Liver (tissue), 9 donors: Measurements from ENCODE around the gene LGALS7B. TPM values are rescaled to one million over a fixed set of nuclear protein-coding genes. Genes with fewer than 3 reads are reported as not detected.

ENCODE experiments used
- DNase-seq: peaks from one replicate; pipeline ENCODE4 v3.0.0-alpha.2; 2017; ENCODE audit warnings: low spot score
- H3K27ac ChIP-seq, 2 donors: one replicate each; pipeline ENCODE4 v1.7.0; 2013; ENCODE audit warnings: inconsistent platforms in 2 of 2, low read length in 2 of 2, control low read depth in 1 of 2, low read depth in 1 of 2, mild to moderate bottlenecking in 1 of 2
- H3K27me3 ChIP-seq, 4 donors: one replicate each; pipeline versions ENCODE4 v1.6.1 to v1.7.0; 2013; ENCODE audit warnings: low read length in 3 of 4, inconsistent platforms in 1 of 4, mild to moderate bottlenecking in 1 of 4, moderate library complexity in 1 of 4; ENCODE audit not compliant: control insufficient read depth in 4 of 4, insufficient read depth in 4 of 4
- H3K36me3 ChIP-seq, 4 donors: one replicate each; pipeline versions ENCODE4 v1.6.1 to v1.7.0; 2013; ENCODE audit warnings: low read length in 3 of 4, mild to moderate bottlenecking in 3 of 4, low read depth in 1 of 4, moderate library complexity in 1 of 4; ENCODE audit not compliant: control insufficient read depth in 4 of 4, insufficient read depth in 3 of 4
- H3K4me1 ChIP-seq, 4 donors: one replicate each; pipeline versions ENCODE4 v1.6.1 to v1.7.0; 2013; ENCODE audit warnings: low read length in 3 of 4, mild to moderate bottlenecking in 3 of 4, moderate library complexity in 1 of 4; ENCODE audit not compliant: control insufficient read depth in 4 of 4, insufficient read depth in 4 of 4
- H3K4me3 ChIP-seq, 3 donors: one replicate each; pipeline versions ENCODE4 v1.6.1 to v1.7.0; 2013; ENCODE audit warnings: low read length in 3 of 3, control low read depth in 1 of 3, low read depth in 1 of 3, mild to moderate bottlenecking in 1 of 3
- H3K9ac ChIP-seq, 2 donors: one replicate each; pipeline ENCODE4 v1.7.0; 2013; ENCODE audit warnings: low read length in 2 of 2, mild to moderate bottlenecking in 2 of 2, moderate library complexity in 2 of 2, control low read depth in 1 of 2, low read depth in 1 of 2
- H3K9me3 ChIP-seq, 4 donors: one replicate each; pipeline versions ENCODE4 v1.6.1 to v1.7.0; 2013; ENCODE audit warnings: low read length in 3 of 4; ENCODE audit not compliant: control insufficient read depth in 4 of 4
- EGR1 ChIP-seq, 2 donors: IDR thresholded peaks; 2 replicates each; pipeline ENCODE4 v1.6.1; 2016 to 2018; ENCODE audit warnings: antibody characterized with exemption in 2 of 2, low read depth in 2 of 2
- FOXA1 ChIP-seq: IDR thresholded peaks from 2 replicates; pipeline ENCODE4 v1.6.1; 2016; ENCODE audit warnings: antibody characterized with exemption
- FOXA2 ChIP-seq: IDR thresholded peaks from 2 replicates; pipeline ENCODE4 v1.6.1; 2016; ENCODE audit warnings: antibody characterized with exemption
- GABPA ChIP-seq, 2 donors: IDR thresholded peaks in 1 of 2; conservative IDR thresholded peaks in 1 of 2; 2 replicates each; pipeline ENCODE4 v1.6.1; 2016; ENCODE audit warnings: antibody characterized with exemption in 2 of 2, mild to moderate bottlenecking in 1 of 2, moderate library complexity in 1 of 2
- HNF4A ChIP-seq, 2 donors: conservative IDR thresholded peaks; 2 replicates each; pipeline ENCODE4 v1.6.1; 2016; ENCODE audit warnings: antibody characterized with exemption in 2 of 2, mild to moderate bottlenecking in 2 of 2
- HNF4G ChIP-seq: IDR thresholded peaks from 2 replicates; pipeline ENCODE4 v1.6.1; 2016; ENCODE audit warnings: antibody characterized with exemption
- JUND ChIP-seq, 2 donors: IDR thresholded peaks; 2 replicates each; pipeline ENCODE4 v1.6.1; 2016; ENCODE audit warnings: antibody characterized with exemption in 2 of 2
- NR2F2 ChIP-seq: IDR thresholded peaks from 2 replicates; pipeline ENCODE4 v1.6.1; 2016; ENCODE audit warnings: antibody characterized with exemption
- RAD21 ChIP-seq, 2 donors: IDR thresholded peaks; 2 replicates each; pipeline ENCODE4 v1.6.1; 2016; ENCODE audit warnings: antibody characterized with exemption in 2 of 2, mild to moderate bottlenecking in 2 of 2
- RXRA ChIP-seq, 2 donors: IDR thresholded peaks; 2 replicates each; pipeline ENCODE4 v1.6.1; 2017 to 2018; ENCODE audit warnings: antibody characterized with exemption in 2 of 2, mild to moderate bottlenecking in 1 of 2
- SP1 ChIP-seq: IDR thresholded peaks from 2 replicates; pipeline ENCODE4 v1.6.1; 2018; ENCODE audit warnings: antibody characterized with exemption, mild to moderate bottlenecking
- TAF1 ChIP-seq: conservative IDR thresholded peaks from 2 replicates; pipeline ENCODE4 v1.6.1; 2016; ENCODE audit warnings: antibody characterized with exemption, mild to moderate bottlenecking
- YY1 ChIP-seq: IDR thresholded peaks from 2 replicates; pipeline ENCODE4 v1.6.1; 2016; ENCODE audit warnings: antibody characterized with exemption, mild to moderate bottlenecking
- ZBTB33 ChIP-seq: IDR thresholded peaks from 2 replicates; pipeline ENCODE4 v1.6.1; 2016; ENCODE audit warnings: antibody characterized with exemption
- WGBS: extraction: QIAGEN DNeasy Blood & Tissue Kit; methylation state at CpG from one replicate; pipeline ENCODE4 v1.1.7; 2013; 5-methylcytosine and 5-hydroxymethylcytosine counted together
- polyA plus RNA-seq, 2 donors: library from polyadenylated mRNA; stranded (reverse) in 1 of 2; unstranded in 1 of 2; fragments of 200-250 nt in 1 of 2; fragments of >200 nt in 1 of 2; fragmentation: Nextera tagmentation in 1 of 2; extraction: Ambion mirVana in 1 of 2; gene quantifications; one replicate each; pipeline versions ENCODE4 v1.2.1 to v1.2.3, GENCODE V29; 2013 to 2015
- total RNA-seq, 2 donors: library from RNA; depleted of rRNA; stranded (reverse); fragments of >200 nt; gene quantifications; one replicate each; pipeline ENCODE4 v1.2.3, GENCODE V29; 2014
- TF ChIP-seq, protein P1 (sequence below): IDR thresholded peaks from 2 replicates; pipeline ENCODE4 v1.6.1; 2016; ENCODE audit warnings: antibody characterized with exemption
- TF ChIP-seq, protein P2 (sequence below): IDR thresholded peaks from 2 replicates; pipeline ENCODE4 v1.6.1; 2016; ENCODE audit warnings: antibody characterized with exemption, mild to moderate bottlenecking
- TF ChIP-seq, protein P3 (sequence below): IDR thresholded peaks from 2 replicates; pipeline ENCODE4 v1.6.1; 2016; ENCODE audit warnings: antibody characterized with exemption
- TF ChIP-seq, protein P4 (sequence below): fragments of 150-350 bp; IDR thresholded peaks from 2 replicates; pipeline ENCODE4 v1.5.1; 2017; ENCODE audit warnings: improper control_type of control experiment, low read depth, low read length; ENCODE audit not compliant: missing input control
- donor health status: healthy.
- donor health status: healthy.
- donor health status: healthy.
- donor health status: healthy.
- donor health status: healthy.

The LGALS7B gene
- total and polyA plus RNA-seq, 4 donors, result 0.36 TPM; not detected in 3

- no peak overlapping the region for H3K4me3 ChIP-seq
- H3K36me3 ChIP-seq, result no peaks in the 10 kb centered on the region
- H3K9me3 ChIP-seq, result no peaks in the 10 kb centered on the region
- no peak overlapping the region for H3K9ac ChIP-seq
- H3K4me1 ChIP-seq, result peaks cover 0 to 3% (median 1%) of the 10 kb centered on the region in 4 donors
- DNase-seq, result no peak
- H3K27me3 ChIP-seq, result no peaks in the 10 kb centered on the region
- no peak for TF ChIP-seq SP1
- TF ChIP-seq, protein P1, sequence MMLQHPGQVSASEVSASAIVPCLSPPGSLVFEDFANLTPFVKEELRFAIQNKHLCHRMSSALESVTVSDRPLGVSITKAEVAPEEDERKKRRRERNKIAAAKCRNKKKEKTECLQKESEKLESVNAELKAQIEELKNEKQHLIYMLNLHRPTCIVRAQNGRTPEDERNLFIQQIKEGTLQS, result no peak
- TF ChIP-seq ZBTB33, result no peak
- TF ChIP-seq TAF1, result no peak
- TF ChIP-seq HNF4A (conservative IDR thresholded peaks at IDR 0.05), result no peak
- no peak for TF ChIP-seq HNF4G
- no peak for TF ChIP-seq FOXA2
- TF ChIP-seq FOXA1, result no peak
- TF ChIP-seq EGR1 (IDR thresholded peaks at IDR 0.05; ENCODE audit: low read depth in 2 of 2), result no peak
- TF ChIP-seq, protein P2, sequence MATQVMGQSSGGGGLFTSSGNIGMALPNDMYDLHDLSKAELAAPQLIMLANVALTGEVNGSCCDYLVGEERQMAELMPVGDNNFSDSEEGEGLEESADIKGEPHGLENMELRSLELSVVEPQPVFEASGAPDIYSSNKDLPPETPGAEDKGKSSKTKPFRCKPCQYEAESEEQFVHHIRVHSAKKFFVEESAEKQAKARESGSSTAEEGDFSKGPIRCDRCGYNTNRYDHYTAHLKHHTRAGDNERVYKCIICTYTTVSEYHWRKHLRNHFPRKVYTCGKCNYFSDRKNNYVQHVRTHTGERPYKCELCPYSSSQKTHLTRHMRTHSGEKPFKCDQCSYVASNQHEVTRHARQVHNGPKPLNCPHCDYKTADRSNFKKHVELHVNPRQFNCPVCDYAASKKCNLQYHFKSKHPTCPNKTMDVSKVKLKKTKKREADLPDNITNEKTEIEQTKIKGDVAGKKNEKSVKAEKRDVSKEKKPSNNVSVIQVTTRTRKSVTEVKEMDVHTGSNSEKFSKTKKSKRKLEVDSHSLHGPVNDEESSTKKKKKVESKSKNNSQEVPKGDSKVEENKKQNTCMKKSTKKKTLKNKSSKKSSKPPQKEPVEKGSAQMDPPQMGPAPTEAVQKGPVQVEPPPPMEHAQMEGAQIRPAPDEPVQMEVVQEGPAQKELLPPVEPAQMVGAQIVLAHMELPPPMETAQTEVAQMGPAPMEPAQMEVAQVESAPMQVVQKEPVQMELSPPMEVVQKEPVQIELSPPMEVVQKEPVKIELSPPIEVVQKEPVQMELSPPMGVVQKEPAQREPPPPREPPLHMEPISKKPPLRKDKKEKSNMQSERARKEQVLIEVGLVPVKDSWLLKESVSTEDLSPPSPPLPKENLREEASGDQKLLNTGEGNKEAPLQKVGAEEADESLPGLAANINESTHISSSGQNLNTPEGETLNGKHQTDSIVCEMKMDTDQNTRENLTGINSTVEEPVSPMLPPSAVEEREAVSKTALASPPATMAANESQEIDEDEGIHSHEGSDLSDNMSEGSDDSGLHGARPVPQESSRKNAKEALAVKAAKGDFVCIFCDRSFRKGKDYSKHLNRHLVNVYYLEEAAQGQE, result no peak
- no peak for TF ChIP-seq GABPA (IDR thresholded peaks at IDR 0.05 in 1 of 2, conservative IDR thresholded peaks at IDR 0.05 in 1 of 2)
- TF ChIP-seq, protein P3, sequence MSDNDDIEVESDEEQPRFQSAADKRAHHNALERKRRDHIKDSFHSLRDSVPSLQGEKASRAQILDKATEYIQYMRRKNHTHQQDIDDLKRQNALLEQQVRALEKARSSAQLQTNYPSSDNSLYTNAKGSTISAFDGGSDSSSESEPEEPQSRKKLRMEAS, result no peak
- TF ChIP-seq RAD21 (IDR thresholded peaks at IDR 0.05), result no peak
- TF ChIP-seq NR2F2, result no peak
- WGBS, result 91% methylated on average over 9 of the region's 9 CpGs
- H3K27ac ChIP-seq, result no peak overlapping the region
These were observed 48.8 kb upstream of the LGALS7B start for GRCh38 chr19:38740257-38740592.

DNA sequence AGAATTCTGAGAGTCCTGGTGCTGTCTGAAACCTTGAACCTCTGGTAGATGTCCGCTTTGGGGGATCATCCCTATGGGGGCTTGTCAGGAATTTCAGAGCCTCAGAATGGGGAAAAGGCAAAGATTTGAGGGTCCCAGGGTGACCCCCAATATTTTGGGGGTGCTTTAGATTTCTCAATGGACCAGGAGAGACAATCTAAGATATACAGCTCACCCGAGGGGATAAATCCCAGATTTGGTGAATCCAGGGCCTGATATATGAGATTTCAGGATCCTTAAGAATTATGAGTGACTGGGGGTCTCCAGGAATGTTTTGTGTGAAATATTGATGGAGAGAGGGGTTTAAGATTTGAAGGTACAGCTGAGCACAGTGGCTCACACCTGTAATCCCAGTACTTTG, 48.1 kb upstream of the LGALS7B start:
- no peak for DNase-seq
- Histone ChIP-seq H3K27me3 (no peaks in the 10 kb centered on the region), H3K9ac (no peak overlapping the region), H3K9me3 (no peaks in the 10 kb centered on the region), H3K27ac (no peak overlapping the region), H3K36me3 (no peaks in the 10 kb centered on the region), H3K4me1 (peaks cover 0 to 3% (median 1%) of the 10 kb centered on the region in 4 donors), H3K4me3 (no peak overlapping the region)
- TF ChIP-seq EGR1 (IDR thresholded peaks at IDR 0.05; ENCODE audit: low read depth in 2 of 2) (no peak), FOXA2 (no peak), YY1 (no peak), JUND (IDR thresholded peaks at IDR 0.05) (no peak), FOXA1 (no peak), NR2F2 (no peak), GABPA (IDR thresholded peaks at IDR 0.05 in 1 of 2, conservative IDR thresholded peaks at IDR 0.05 in 1 of 2) (no peak), HNF4G (no peak), RXRA (IDR thresholded peaks at IDR 0.05) (no peak), SP1 (no peak), TAF1 (no peak), RAD21 (IDR thresholded peaks at IDR 0.05) (no peak)
- TF ChIP-seq, protein P1, result no peak
- TF ChIP-seq, protein P2, result no peak
- TF ChIP-seq, protein P4, sequence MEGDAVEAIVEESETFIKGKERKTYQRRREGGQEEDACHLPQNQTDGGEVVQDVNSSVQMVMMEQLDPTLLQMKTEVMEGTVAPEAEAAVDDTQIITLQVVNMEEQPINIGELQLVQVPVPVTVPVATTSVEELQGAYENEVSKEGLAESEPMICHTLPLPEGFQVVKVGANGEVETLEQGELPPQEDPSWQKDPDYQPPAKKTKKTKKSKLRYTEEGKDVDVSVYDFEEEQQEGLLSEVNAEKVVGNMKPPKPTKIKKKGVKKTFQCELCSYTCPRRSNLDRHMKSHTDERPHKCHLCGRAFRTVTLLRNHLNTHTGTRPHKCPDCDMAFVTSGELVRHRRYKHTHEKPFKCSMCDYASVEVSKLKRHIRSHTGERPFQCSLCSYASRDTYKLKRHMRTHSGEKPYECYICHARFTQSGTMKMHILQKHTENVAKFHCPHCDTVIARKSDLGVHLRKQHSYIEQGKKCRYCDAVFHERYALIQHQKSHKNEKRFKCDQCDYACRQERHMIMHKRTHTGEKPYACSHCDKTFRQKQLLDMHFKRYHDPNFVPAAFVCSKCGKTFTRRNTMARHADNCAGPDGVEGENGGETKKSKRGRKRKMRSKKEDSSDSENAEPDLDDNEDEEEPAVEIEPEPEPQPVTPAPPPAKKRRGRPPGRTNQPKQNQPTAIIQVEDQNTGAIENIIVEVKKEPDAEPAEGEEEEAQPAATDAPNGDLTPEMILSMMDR, result no peak
- TF ChIP-seq, protein P3, result no peak
- 98% methylated on average over 2 of the region's 2 CpGs for WGBS
